ENCODE results near the gene ALLC.
A peak's percentile ranks its signal among the peaks of the same experiment; 100 is the strongest.
"Not testable (repeated sequence)": the region's sequence is repeated elsewhere in the genome, so short reads cannot be mapped to it uniquely, and the experiment has no call there.

ALLC gene

DNA sequence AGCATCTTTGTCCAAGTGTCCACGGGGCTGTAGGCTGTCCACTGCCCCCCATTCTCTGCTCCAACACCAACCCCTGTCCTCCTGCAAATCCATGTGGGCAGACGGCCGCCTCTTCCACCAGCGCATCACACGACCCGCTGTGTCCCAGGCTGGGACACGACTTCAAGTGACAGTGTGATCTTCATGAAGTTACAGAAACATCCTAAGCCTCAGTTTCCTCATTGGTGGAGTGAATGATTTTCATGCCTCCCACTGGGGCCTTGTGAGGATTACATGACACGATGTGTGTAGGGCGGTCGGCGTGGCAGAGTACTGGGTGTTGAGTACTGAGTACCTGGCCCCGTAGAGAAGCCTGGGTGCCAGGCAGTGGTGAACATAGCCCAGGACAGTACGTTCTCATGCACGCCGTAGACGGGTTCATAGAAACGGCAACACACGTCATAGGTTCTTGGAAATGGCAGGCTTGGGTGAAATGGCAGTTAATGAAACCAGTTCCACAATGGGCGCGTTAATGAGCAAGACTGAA lies 9.3 kb upstream of the ALLC start:
- DNase-seq, result no peak
- intact Hi-C loops (cut with DNase I), result no loop called here

DNA sequence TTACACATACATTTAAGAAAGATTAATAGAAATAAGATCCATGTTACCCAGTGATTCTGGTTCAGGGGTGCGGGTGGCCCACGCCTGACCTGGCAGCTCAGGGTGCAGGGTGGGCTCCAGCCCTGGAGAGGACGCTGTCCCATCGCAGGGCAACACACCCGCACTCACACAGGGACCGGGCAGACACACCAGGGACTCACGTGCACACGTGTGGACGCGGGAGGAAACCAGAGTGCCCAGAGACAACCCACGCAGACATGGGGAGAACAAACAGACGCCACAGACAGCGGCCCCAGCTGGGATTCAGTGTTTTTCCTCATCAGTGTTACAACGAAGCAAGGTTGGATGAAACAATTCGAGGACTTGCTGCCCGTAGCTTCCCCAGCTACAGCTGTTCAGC lies 8.4 kb upstream of the ALLC start:
- DNase-seq, result no peak
- intact Hi-C loops (cut with DNase I), result no loop called here

DNA sequence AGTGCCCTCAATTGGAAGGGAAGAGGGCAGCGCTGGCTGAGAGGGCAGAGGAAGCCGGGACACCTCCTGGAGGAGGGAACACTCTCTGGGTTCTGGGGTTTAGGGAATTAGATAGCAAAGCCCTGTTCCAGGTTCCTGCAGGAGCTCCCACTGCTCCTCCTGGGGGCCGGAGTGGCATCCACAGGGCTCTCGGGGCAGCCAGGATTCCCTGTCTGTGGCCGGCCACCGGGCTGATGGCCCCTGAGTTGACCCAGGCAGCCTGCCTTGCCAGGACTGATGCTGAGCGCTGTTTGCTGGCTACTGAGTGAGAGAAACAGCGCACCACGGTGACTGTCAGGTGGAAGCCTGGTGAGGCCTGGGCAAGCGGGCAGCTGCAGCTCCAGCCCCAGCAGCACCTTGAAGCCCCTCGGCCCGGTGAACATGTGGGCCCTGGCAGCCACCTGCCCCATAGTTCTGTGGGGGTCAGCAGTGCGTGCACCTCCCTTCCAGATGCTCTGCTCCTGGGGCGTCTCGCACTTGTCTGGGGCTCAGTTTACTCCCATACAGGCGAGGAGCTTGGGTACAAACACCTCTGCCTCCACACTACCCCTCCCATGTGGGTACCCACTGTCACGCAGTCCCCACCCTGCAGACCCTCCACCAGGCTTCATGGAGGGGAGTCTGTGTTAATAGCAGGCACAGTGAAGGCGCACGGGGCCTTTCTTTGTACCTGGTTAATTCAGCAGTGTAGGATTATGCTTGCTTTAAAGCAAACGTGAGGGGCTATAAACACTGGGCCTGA lies 7.7 kb upstream of the ALLC start:
- intact Hi-C loops (cut with DNase I), result loop anchor here (5.0 kb wide), 1 partner anchor 73 kb away; the partner anchor contains the start of gene RPS7

DNA sequence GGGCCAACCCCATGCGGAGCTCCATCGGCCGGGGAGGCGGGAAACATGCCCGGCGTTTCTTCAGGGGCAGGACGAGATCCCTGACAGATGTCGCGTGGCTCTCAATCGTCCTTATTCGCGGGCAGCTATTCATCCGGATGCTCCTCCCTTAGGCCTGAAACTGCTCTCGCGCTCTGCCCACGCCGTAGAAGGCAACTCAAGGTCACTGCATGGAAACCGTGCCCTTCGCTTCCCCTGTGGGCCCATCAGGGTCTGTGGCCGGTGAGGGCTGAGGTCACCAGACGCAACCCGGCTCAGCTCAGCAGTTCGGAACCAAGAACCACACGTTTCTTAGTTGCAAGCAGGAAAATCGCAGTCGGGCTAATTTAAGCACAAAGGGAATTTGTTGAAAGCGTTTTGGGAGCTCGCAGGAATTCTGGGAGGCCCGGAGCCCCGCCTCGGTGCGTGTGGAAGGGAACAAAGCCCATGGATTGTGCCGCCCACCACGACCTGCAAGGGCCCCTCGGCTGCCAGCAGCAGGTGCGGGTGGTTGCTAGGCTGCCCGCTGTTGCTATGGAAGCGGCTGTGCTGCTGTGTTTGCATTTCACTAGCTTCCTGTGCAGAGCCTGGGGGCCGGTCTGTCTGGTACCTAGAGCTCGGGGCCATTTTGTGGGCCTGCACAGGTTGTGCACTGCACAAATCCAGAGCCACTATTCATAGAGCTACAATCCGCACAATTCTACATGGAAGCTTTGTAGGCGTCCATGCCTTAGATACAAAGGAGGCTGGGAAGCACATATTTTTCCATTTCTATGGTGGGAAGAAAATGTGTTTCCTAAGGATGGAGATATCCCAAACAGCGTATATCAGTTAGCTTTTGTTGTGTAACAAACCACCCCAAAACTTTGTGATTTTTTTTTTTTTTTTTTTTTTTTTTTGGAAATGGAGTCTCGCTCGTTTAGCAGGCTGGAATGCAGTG lies 6.0 kb upstream of the ALLC start:
- peak; percentile 68 to 95 (median 86) for DNase-seq
- intact Hi-C loops (cut with DNase I), result loop anchor here (5.0 kb wide), 1 partner anchor 75 kb away; the partner anchor contains the start of gene RPS7

More for the DNA sequence above, 7.7 kb upstream of the ALLC start:
- DNase-seq, result no peak

DNA sequence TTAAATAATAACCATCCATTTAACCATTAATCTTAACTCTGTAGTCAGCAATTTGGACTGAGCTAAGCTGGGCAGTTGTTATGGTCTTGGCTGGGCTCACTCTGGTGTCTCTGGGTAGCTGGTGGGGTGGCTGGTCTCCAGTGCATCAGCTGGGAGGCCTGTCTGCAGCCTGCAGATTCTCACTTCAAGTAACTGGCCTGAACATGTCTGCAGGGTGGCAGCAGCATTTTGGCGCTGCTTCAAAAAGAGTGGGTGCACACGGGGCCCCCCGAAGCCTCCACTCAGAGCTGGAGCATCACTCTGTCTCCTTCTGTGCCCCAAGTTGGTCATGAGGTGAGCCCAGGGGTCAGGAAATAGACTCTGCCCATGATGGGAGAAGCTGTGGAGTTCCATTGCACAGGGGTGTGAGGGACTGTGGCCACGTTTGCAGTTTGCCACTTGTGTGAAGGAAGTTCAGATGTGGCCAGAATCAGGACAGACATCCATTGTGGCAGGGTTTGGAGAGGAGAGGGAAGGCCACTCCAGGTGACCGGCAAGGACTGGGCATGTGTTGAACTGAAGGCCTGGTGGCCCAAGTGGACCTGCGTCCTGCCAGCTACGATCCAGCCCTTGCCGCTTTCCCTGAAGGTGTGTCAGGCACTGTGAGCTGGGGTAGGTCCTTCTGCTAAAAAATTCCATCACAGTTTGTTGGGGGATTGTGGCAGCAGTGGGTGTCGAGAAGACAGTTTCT lies 4.9 kb upstream of the ALLC start:
- intact Hi-C loops (cut with DNase I), result loop anchor here (5.0 kb wide), 1 partner anchor 76 kb away; the partner anchor contains the start of gene RPS7
- no peak for DNase-seq

DNA sequence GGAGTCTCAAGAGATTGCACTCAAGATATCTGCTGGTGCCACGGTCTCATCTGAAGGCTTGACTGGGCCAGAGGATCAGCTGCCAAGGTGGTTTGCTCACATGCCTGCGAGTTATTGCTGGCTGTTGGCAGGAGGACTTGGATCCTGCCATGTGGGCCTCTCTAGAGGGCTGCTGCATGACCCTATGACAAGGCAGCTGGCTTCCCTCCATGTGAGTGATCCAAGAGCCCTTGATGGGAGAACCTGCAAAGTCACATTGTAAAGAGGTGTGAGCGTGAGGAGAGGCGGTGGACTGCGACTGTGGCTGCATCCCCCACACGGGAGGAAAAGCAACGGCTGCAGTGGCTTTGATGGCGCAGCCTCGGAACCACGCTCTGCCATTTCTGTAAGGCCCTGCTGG lies 4.0 kb upstream of the ALLC start:
- intact Hi-C loops (cut with DNase I), result loop anchor here (5.0 kb wide), 1 partner anchor 77 kb away; the partner anchor contains the start of gene RPS7
- no peak for DNase-seq

DNA sequence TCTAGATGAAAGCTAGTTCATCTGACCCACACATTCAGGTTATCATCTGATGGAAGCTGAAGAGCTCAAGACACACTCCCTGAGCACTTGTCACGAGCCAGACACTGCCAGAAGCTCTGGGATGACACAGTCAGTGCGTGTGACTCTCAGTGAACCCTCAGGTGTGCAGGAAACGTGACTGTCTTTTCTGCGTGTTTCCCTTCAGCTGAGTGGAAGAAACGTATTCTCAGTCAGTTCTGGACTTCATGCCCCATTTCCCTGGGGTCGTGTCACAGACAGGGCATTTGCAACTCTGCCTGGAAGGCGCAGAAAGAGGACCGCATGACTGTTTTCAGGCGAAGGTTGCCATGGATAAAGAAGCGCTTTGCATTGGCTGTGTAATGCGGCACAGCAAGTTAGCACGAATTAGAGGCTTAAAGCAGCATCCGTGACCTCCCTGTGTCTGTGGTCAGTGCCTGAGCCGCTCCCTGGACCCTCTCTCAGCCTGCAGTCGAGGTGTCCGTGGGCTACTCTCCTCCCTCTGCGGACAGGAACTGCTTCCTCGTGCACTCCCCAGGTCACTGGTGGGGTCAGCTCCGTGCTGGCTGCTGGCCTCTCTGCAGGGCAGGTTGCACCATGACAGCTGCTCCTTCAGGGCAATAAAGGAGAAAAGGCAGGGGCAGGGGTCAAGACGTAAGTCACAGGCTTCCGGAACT lies 3.3 kb upstream of the ALLC start:
- intact Hi-C loops (cut with DNase I), result loop anchor here (5.0 kb wide), 1 partner anchor 77 kb away; the partner anchor contains the start of gene RPS7
- peak in 30 of 42 donors; percentile 22 to 77 (median 56) for DNase-seq

DNA sequence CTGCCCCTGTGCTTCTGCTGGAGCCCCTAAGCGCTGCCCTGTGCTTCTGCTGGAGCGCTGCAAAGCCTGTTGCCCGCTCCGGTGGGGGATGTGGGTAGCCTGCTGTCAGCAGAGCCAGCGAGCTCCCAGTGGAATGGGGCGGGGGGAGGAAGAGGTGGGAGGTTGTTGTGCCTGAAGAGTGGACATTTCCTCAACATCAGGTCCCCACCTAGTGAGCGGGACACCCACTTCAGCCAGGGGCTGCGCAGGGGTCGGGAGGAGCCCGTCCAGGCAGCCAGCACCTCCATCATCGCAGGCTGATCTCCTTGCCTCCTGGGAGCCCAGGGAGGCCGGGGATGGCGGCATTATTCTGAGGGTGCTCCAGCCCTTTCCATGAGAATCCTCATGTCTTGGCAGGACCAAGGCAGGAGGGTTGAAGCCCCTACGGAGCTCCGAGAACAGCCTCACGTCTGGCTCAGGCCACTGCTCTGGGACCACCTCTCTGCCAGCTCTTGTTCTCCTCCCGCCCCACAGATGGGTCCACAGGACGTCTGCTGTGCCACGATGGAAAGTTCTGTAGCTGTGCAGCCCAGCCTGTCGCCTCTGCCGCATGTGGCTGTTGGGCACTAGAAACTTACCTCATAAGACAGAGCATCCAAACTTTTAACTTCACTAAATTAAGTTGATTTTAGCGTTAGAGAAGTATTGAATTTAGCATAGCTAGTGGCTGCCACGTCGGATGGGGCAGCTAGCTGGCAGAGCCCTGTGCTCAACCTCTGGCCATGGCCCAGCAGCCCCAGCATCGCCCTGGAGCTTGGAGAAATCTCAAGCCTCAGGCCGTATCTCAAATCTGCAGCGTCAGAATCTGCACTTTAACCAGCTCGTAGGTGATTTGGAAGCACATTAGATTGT lies 1.9 kb upstream of the ALLC start:
- intact Hi-C loops (cut with DNase I), result no loop called here
- no peak for DNase-seq

DNA sequence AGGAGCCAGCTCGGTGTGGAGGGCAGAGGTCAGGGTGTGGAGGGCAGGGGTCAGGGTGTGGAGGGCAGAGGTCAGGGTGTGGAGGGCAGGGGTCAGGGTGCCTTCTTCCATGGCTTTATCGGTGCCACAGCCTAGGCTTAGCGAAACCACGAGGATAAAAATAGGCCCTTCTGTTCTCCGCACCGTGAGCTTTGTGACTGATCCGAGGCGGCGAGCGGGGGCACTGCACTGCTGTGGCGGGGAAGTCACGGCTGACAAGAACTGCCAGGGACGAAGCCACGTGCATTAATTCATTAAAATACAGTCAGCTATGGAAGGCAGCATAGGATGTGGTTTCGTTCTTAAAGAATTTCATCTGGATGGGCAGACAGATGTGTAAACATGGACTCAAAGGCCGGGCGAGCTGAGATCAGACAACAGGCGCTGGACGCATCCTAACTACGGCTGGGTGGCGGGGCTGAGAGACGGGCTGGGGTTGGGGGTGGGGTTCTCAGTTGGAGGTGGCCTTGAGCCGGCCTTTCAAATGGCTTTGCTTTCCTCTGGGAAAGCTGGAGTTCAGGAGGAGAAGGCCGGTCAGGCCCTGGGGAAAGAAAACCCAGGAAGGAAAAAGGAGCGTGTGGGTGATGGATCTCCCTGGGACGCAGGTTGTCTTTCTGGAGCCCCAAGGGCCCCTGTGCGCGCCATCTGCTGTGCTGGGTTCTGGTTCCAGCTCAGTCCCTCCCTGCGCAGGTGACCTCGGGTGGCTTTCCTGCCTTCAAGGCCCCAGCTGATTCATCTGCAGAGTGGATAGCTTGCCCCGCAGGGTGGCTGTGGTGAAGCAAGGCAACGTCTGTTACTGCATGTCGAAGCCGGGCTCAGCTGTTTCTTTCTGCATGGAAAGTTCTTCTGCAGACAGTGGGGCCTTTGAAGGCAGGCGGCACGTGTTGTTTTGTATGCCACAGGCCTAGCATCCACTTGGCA lies 958 bp upstream of the ALLC start:
- peak; percentile 48 to 94 (median 81) for DNase-seq
- intact Hi-C loops (cut with DNase I), result no loop called here

DNA sequence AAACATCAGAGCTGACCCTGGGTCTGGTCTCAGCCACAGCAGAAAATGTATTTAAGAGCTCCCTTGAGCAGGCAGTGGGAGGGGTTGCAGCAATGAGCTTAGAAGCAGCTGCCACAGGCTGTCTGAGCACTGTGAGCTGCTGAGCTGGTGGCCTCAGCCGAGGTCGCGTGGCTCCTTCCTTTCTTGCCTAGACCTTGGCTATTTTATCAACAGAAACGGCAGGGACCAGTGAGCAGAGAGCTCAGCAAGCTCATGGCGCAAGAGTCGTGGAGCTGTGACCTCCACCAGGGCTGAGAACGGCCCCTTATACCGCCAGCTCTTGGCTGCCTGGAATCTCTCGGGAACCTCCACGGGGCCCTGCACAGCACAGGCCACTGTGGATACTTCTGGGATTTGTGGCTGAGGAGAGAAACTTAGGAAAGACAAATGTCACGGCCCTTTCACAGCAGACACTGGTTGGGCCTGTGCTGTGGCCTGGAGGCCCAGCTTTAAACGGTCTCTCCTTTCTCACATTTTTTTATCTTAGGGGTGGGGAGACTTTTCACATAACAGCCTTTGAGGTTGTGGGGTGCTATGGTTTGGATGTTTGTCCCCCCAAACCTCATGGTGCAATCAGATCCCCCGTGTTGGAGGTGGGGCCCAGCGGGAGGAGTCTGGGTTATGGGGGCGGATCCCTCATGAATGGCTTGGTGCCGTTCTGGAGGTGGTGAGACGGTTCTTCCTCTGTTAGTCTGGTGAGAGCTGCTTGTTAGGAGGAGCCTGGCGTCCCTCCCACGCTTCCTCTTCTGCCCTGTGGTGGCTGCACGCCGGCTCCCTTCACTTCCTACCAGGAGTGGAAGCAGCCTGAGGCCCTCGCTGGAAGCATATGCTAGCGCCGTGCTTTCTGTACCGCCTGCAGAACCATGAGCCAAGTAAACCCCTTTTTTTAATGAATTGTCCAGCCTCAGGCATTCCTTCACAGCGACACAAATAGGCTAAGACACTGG lies 1.7 kb downstream of the ALLC start:
- peak in 19 of 42 donors; percentile 16 to 74 (median 47) for DNase-seq
- intact Hi-C loops (cut with DNase I), result no loop called here

DNA sequence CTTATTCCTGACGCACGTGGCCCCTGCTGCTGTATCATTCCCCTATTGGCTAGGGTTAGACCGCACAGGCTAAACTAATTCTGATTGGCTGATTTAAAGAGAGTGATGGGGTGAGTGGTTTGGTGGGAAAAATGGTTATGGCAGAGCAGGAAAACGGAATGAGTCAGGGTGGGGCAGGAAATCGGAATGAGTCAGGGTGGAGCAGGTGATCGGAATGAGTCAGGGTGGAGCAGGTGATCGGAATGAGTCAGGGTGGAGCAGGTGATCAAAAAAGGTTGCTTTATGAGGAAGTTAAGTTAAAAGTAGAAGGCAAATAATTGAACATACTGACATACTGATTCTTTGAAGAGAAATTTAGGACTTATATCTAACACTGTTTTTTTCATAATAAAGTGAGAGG lies 2.6 kb downstream of the ALLC start:
- intact Hi-C loops (cut with DNase I), result not testable (repeated sequence)
- peak in 39 of 42 donors; percentile 30 to 82 (median 64) for DNase-seq

DNA sequence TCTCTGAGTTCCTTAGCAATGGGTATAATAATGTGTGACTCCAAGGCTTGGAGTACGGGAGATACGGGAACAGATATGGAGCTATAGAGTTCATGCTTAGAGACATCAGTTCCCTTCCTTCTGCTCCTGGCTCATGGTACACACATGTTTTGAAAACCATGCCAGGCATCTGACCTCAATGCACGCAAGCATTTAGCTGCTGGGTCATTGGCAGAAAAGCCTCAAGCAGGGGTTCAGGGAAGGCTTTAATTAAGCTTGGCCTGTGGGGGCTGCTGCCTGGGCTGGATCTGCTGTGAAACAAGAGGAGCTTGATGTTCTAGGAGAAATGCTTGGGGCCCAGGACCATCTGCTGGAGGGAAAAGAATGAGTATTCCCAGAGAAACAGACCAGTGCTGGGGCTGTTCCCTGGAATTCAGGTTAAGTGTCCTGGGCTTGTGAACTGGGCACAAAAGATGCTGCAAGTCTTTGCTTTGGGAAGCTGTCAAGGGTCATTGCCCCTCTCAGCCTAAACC lies 3.2 kb downstream of the ALLC start:
- DNase-seq, result peak in 4 of 42 donors; percentile 14 to 21 (median 16)
- intact Hi-C loops (cut with DNase I), result no loop called here

DNA sequence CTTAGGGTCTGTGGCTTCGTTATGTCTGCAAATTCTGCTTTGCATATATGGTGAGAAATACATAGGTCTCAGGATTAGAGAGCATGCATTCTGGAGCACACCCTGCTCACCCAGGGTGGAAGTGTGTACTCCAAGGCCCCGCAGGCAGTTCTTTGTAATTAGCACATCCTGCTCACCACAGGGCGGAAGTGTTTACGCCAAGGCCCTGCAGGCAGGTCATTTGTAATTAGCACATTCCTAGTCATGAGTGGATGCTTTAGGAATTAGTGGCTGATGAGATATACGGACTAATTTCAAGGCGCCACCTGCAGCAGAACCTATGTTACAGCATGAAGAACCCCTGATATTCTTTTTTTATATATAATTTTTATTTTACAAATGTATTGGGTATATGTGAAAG lies 4.2 kb downstream of the ALLC start:
- intact Hi-C loops (cut with DNase I), result no loop called here
- DNase-seq, result peak in 5 of 42 donors; percentile 3 to 30 (median 14)

DNA sequence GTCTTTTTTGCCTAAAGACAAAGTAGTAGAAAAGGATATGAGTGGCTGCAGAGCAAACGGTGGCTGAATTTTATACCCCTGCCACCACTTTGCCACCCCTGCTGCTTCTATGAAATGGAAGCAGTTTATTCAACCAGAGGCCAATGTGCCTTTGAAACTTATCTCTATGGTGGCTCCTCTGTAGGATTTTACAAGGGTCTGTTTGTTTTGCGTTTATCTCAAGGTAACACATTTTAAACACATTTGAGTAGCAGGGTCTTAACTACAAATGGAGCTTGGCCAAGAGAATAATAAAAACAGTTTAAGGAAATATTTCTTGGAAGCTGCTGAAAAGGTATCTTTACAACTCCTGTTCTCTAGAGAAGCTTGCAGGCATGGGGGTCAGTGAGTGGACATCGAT lies 6.1 kb downstream of the ALLC start:
- peak in 1 of 42 donors; percentile 21 for DNase-seq
- intact Hi-C loops (cut with DNase I), result no loop called here

DNA sequence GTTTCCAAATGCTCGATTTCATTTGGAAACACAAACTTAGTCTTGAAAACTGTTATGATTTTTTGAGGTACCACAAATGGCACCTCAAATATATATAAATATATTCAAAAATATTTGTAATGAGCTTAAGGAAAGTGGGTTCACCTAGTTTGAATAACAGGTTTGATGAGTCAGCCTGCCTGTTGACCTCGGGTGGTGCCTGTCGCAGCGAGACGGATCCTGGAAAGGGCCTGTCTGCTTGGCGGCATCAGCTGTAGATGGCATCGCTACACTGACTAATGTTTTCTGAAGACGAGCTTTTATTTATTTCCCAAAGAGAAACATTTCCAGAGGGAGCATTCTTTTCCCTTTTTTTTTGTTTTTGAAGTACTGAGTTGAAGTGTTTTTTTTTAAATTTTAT lies 6.9 kb downstream of the ALLC start:
- intact Hi-C loops (cut with DNase I), result no loop called here

More for the DNA sequence above, 6.9 kb downstream of the ALLC start:
- peak in 5 of 42 donors; percentile 7 to 39 (median 29) for DNase-seq
